Measurements from ENCODE around the gene CAMSAP2.

CAMSAP2 gene

DNA sequence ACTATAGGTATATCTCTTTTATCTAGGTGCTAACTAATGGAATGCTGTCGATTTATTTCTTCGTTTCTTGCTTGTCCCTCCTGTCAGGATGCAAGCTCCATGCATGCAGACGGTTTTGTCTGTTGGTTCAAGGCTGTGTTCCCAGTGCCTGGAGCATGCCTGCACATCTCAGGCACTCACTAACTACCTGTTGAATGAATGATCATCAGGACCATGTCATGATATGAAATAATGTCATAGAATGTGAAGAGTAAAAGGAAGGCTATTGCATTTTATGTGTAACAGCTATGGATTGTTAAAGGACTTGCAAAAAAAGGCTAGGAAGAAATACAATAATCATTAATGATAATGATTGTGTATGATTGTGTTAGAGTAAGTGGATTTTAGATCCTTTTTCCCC, 138.3 kb downstream of the CAMSAP2 start:
- TF ChIP-seq EZH2 (optimal IDR thresholded peaks at IDR 0.05; ENCODE audit: low read depth, low read length) (no peak), EZH2phosphoT487 (IDR thresholded peaks at IDR 0.05; ENCODE audit: low read length) (no peak), CTCF (IDR thresholded peaks at IDR 0.05; ENCODE audit: low read length) (no peak)
- Histone ChIP-seq H3K9ac (ENCODE audit: low read length) (no peak overlapping the region), H3K4me2 (ENCODE audit: low read depth, low read length) (no peak overlapping the region), H3K36me3 (replicated peaks; ENCODE audit: insufficient read depth, low read length) (no peaks in the 10 kb centered on the region), H3F3A (ENCODE audit: insufficient read depth, low read length) (peaks cover 3% of the 10 kb centered on the region; the same call in 1 of the 2 replicates), H3K4me3 (ENCODE audit: low read length) (no peak overlapping the region), H3K79me2 (ENCODE audit: low read length) (no peaks in the 10 kb centered on the region), H3K27ac (ENCODE audit: low read length) (no peak overlapping the region), H2AFZ (ENCODE audit: low read length) (no peak overlapping the region), H3K9me3 (replicated peaks; ENCODE audit: insufficient read depth, low read length) (no peaks in the 10 kb centered on the region), H3K27me3 (replicated peaks; ENCODE audit: insufficient read depth, low read length) (no peaks in the 10 kb centered on the region), H3K9me2 (replicated peaks; ENCODE audit: insufficient read depth, low read length) (no peaks in the 10 kb centered on the region), H3K4me1 (ENCODE audit: low read length) (peaks cover 11% of the 10 kb centered on the region), H4K20me1 (ENCODE audit: insufficient read depth, low read length) (no peaks in the 10 kb centered on the region)
- DNase-seq: no peak

GRCh38 chr1:200877839-200878551, 139.3 kb downstream of the CAMSAP2 start:
- Histone ChIP-seq H3K36me3 (replicated peaks; ENCODE audit: insufficient read depth, low read length) (no peaks in the 10 kb centered on the region), H3K27me3 (replicated peaks; ENCODE audit: insufficient read depth, low read length) (no peaks in the 10 kb centered on the region), H2AFZ (ENCODE audit: low read length) (no peak overlapping the region), H3K9me2 (replicated peaks; ENCODE audit: insufficient read depth, low read length) (no peaks in the 10 kb centered on the region), H3K9me3 (replicated peaks; ENCODE audit: insufficient read depth, low read length) (no peaks in the 10 kb centered on the region), H3K27ac (ENCODE audit: low read length) (no peak overlapping the region), H3K9ac (ENCODE audit: low read length) (no peak overlapping the region), H4K20me1 (ENCODE audit: insufficient read depth, low read length) (no peaks in the 10 kb centered on the region), H3K4me2 (ENCODE audit: low read depth, low read length) (no peak overlapping the region), H3F3A (ENCODE audit: insufficient read depth, low read length) (peaks cover 12% of the 10 kb centered on the region), H3K79me2 (ENCODE audit: low read length) (no peaks in the 10 kb centered on the region), H3K4me3 (ENCODE audit: low read length) (no peak overlapping the region), H3K4me1 (ENCODE audit: low read length) (peaks cover 14% of the 10 kb centered on the region)
- TF ChIP-seq EZH2 (optimal IDR thresholded peaks at IDR 0.05; ENCODE audit: low read depth, low read length): no peak
- TF ChIP-seq EZH2phosphoT487 (IDR thresholded peaks at IDR 0.05; ENCODE audit: low read length): no peak
- TF ChIP-seq CTCF (IDR thresholded peaks at IDR 0.05; ENCODE audit: low read length): no peak
- DNase-seq: no peak

GRCh38 chr1:200880212-200880611, 141.5 kb downstream of the CAMSAP2 start:
- H3K79me2 ChIP-seq (ENCODE audit: low read length): no peaks in the 10 kb centered on the region
- no peaks in the 10 kb centered on the region for H3K9me3 ChIP-seq (replicated peaks; ENCODE audit: insufficient read depth, low read length)
- peaks cover 21% of the 10 kb centered on the region for H3F3A ChIP-seq (ENCODE audit: insufficient read depth, low read length)
- H3K9ac ChIP-seq (ENCODE audit: low read length): no peak overlapping the region
- H3K4me1 ChIP-seq (ENCODE audit: low read length): peaks cover 17% of the 10 kb centered on the region
- no peak overlapping the region for H3K27ac ChIP-seq (ENCODE audit: low read length)
- H3K4me2 ChIP-seq (ENCODE audit: low read depth, low read length): no peak overlapping the region
- TF ChIP-seq EZH2phosphoT487 (IDR thresholded peaks at IDR 0.05; ENCODE audit: low read length) (no peak), CTCF (IDR thresholded peaks at IDR 0.05; ENCODE audit: low read length) (no peak), EZH2 (optimal IDR thresholded peaks at IDR 0.05; ENCODE audit: low read depth, low read length) (no peak)
- H3K36me3 ChIP-seq (replicated peaks; ENCODE audit: insufficient read depth, low read length): no peaks in the 10 kb centered on the region
- DNase-seq: no peak
- H3K9me2 ChIP-seq (replicated peaks; ENCODE audit: insufficient read depth, low read length): no peaks in the 10 kb centered on the region
- no peaks in the 10 kb centered on the region for H3K27me3 ChIP-seq (replicated peaks; ENCODE audit: insufficient read depth, low read length)
- no peaks in the 10 kb centered on the region for H4K20me1 ChIP-seq (ENCODE audit: insufficient read depth, low read length)
- no peak overlapping the region for H3K4me3 ChIP-seq (ENCODE audit: low read length)
- H2AFZ ChIP-seq (ENCODE audit: low read length): no peak overlapping the region
